Bronchial epithelial cell (primary cell): ENCODE results near the gene SMTNL2. TPM values are rescaled to one million over a fixed set of nuclear protein-coding genes. Genes with fewer than 3 reads are reported as not detected.

Source experiments
- DNase-seq: peaks from one replicate; pipeline ENCODE4 v3.0.0-alpha.2; 2010; ENCODE audit warnings: low read depth
- FAIRE-seq: peaks from 2 replicates; lab custom pipeline; 2011; peaks lifted over from hg19 to GRCh38; lab: Jason Lieb, UNC
- H3K27me3 ChIP-seq: 2 replicates; pipeline ENCODE4 v1.5.1; 2011; ENCODE audit warnings: low read length; ENCODE audit not compliant: control insufficient read depth, insufficient read depth
- H3K36me3 ChIP-seq: 2 replicates; pipeline ENCODE4 v1.5.1; 2011; ENCODE audit warnings: low read length; ENCODE audit not compliant: control insufficient read depth, insufficient read depth
- H3K4me3 ChIP-seq: 2 replicates; pipeline ENCODE4 v1.5.1; 2011; ENCODE audit warnings: mild to moderate bottlenecking, low read depth, low read length, control low read depth
- total RNA-seq: library from RNA; depleted of rRNA; stranded (reverse); fragments of >200 nt; gene quantifications from 2 replicates; pipeline ENCODE4 v1.2.1, GENCODE V29; 2014
- TF ChIP-seq, protein P1 (sequence below): IDR thresholded peaks from 2 replicates; pipeline ENCODE4 v1.5.1; 2011; ENCODE audit warnings: mild to moderate bottlenecking, moderate library complexity, low read length, control low read depth, inconsistent platforms; ENCODE audit not compliant: insufficient read depth, severe bottlenecking

Gene SMTNL2
- total RNA-seq, 1 donor from 2014 or later: not detected

DNA sequence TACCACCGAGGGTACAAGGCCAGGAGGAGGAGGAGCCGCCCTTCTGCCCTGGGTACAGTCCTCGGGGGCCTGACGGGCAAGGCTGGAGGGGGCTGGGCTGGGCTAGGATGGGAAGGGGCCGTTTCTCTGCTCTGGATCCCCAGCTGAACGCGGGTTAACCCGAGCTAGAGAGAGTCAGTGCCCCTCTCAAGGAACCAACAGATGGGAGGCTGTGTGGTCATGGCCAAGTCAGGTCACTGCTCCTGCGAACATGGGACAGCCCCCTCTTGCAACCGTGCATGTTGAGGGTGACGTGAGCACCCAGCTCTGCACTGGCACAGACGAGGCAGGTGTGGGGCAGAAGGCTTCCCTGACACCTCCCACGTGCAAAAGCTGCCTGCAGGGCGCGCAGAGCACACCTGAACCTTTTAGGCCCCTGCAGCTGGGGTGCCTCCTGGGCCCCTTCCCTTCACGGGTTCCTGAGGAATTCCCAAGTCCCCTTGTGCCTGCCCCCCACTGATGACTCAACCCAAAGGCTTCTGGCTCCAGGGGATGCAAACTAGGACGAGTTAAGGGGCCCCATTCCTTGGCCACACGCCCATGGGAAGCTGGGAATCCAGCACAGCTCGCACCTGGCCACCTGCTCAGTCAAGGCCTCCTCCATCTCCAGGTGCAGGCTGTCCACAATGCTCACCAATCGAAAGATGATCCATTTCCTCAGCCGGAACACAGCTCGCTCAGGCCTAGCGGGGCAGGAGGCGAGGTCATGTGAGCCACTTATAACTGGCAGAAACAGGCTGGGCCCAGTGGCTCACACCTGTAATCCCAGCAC, 35.4 kb upstream of the SMTNL2 start:
- peaks cover 59% of the 10 kb centered on the region for H3K36me3 ChIP-seq
- DNase-seq (no peak), FAIRE-seq (no peak)

DNA sequence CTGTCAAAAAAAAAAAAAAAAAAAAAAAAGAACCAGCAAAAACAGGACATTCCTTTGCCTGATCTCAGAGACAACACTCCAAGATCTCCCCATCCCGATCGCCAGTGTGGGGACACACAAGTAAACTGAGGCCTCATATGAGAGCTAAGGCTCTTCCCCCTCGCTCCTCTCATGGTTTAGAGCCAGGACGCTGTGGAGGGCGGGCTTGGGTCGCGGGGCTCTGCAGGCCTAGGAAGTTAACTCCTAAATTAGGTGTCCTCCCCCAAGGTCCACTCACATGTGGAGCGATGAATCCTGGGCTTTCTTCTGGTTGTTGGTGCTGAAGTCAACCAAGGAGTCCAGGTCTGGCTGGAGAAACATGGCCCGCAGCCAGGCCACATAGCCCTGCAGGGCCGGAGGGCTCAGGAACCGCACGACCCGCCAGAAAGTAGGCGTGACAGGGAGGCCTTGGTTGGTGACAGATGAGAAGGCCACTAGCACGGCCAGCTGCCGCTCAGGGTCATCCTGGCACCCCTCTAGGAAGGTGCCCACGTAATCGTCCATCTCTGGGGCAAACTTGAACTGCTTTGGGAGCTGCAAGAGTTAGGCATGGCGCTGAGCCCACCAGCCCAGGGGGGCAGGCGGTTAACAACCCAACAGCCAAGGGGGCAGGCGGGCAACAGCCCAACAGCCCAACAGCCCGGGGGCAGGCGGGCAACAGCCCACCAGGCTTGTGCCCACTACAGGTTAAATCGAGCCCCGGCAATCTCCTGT, 34.4 kb upstream of the SMTNL2 start:
- Histone ChIP-seq H3K36me3 (peaks cover 56% of the 10 kb centered on the region), H3K4me3 (no peak overlapping the region), H3K27me3 (no peaks in the 10 kb centered on the region)
- DNase-seq: no peak
- FAIRE-seq: no peak
- TF ChIP-seq, protein P1, sequence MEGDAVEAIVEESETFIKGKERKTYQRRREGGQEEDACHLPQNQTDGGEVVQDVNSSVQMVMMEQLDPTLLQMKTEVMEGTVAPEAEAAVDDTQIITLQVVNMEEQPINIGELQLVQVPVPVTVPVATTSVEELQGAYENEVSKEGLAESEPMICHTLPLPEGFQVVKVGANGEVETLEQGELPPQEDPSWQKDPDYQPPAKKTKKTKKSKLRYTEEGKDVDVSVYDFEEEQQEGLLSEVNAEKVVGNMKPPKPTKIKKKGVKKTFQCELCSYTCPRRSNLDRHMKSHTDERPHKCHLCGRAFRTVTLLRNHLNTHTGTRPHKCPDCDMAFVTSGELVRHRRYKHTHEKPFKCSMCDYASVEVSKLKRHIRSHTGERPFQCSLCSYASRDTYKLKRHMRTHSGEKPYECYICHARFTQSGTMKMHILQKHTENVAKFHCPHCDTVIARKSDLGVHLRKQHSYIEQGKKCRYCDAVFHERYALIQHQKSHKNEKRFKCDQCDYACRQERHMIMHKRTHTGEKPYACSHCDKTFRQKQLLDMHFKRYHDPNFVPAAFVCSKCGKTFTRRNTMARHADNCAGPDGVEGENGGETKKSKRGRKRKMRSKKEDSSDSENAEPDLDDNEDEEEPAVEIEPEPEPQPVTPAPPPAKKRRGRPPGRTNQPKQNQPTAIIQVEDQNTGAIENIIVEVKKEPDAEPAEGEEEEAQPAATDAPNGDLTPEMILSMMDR: no peak

More for the DNA sequence above, 35.4 kb upstream of the SMTNL2 start:
- H3K27me3 ChIP-seq: no peaks in the 10 kb centered on the region
- H3K4me3 ChIP-seq: no peak overlapping the region
- TF ChIP-seq, protein P1: no peak

DNA sequence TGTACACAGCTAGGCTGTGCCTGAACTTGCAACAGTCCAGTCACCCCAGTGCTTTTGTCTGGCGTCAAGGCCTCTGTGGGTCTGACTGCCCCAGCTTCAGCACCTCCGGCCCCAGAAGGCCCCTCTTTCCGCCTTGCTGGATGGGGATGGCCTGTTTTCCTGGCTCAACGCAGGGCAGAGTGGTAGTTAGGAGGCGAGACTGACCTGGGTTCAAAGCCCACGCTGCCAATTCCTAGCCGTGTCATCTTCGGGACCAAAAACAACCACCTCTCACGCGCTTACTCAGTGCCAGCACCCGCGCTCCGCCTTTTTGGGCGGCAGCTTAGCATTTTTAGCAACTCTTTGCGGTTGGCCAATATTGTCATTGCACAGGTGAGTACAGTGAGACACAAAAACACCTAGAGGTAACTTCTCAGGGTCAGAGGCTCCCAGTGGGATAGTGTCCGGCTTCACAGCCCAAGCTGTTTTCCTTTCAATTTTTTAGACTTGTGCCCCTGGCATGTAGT, 33.7 kb upstream of the SMTNL2 start:
- DNase-seq: no peak
- no peak overlapping the region for H3K4me3 ChIP-seq
- FAIRE-seq: no peak
- no peaks in the 10 kb centered on the region for H3K27me3 ChIP-seq
- peaks cover 56% of the 10 kb centered on the region for H3K36me3 ChIP-seq
- TF ChIP-seq, protein P1: no peak

DNA sequence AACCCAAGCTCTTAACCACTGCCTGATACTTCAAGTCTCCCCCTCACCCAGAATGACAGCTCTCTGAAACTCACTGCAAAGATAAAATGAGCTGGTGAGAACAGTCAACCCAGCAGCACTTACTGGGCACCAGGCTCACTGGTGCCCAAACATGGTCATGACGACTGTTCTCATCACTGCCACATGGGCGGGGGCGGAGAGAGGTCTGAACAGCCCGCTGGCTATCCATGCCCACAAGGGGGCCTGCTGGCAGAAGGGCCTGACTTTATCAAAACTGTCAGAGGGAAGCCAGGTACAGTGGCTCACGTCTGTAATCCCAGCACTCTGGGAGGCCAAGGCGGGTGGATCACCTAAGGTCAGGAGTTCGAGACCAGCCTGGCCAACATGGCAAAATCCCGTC, 33.2 kb upstream of the SMTNL2 start:
- DNase-seq (no peak), FAIRE-seq (no peak)
- Histone ChIP-seq H3K36me3 (peaks cover 56% of the 10 kb centered on the region), H3K27me3 (no peaks in the 10 kb centered on the region), H3K4me3 (no peak overlapping the region)
- TF ChIP-seq, protein P1: peak; percentile 9

- no peak for DNase-seq
- Histone ChIP-seq H3K4me3 (no peak overlapping the region), H3K27me3 (no peaks in the 10 kb centered on the region), H3K36me3 (peaks cover 54% of the 10 kb centered on the region)
- no peak for FAIRE-seq
- TF ChIP-seq, protein P1: no peak
These were observed 32.4 kb upstream of the SMTNL2 start for GRCh38 chr17:4551796-4552525.
